ENCODE data around the gene RUNX2. TPM values are rescaled to one million over a fixed set of nuclear protein-coding genes. Genes with fewer than 3 reads are reported as not detected.

The RUNX2 gene
- polyA plus RNA-seq, 1 donor from 2014 or later: not detected

GRCh38 chr6:45538641-45539547 is 210.8 kb downstream of the RUNX2 start:
- no peak overlapping the region for H3K4me2 ChIP-seq (ENCODE audit: low read length)

GRCh38 chr6:45540375-45540920 is 212.3 kb downstream of the RUNX2 start:
- no peak overlapping the region for H3K4me3 ChIP-seq (ENCODE audit: low read length)
- H2AFZ ChIP-seq (ENCODE audit: low read depth, low read length): no peak overlapping the region
- H3K9me3 ChIP-seq (ENCODE audit: low read length): no peaks in the 10 kb centered on the region
- H3K9ac ChIP-seq (ENCODE audit: low read length): no peak overlapping the region
- no peaks in the 10 kb centered on the region for H4K20me1 ChIP-seq (ENCODE audit: insufficient read depth)
- H3K79me2 ChIP-seq (replicated peaks; ENCODE audit: insufficient read depth, low read length): no peaks in the 10 kb centered on the region
- no peaks in the 10 kb centered on the region for H3K9me2 ChIP-seq (ENCODE audit: insufficient read depth, low read length)
- H3K36me3 ChIP-seq (ENCODE audit: insufficient read depth, low read length): no peaks in the 10 kb centered on the region
- TF ChIP-seq EP300 (conservative IDR thresholded peaks at IDR 0.05; ENCODE audit: poor library complexity, severe bottlenecking): no peak
- TF ChIP-seq MXI1 (conservative IDR thresholded peaks at IDR 0.05; ENCODE audit: poor library complexity, severe bottlenecking): no peak
- TF ChIP-seq TAF1 (IDR thresholded peaks at IDR 0.05; ENCODE audit: low read depth): no peak
- no peak for TF ChIP-seq EZH2 (IDR thresholded peaks at IDR 0.05; ENCODE audit: borderline replicate concordance, insufficient read depth, low read length, poor library complexity, severe bottlenecking)
- H3K27me3 ChIP-seq (ENCODE audit: insufficient read depth, low read depth, low read length): no peaks in the 10 kb centered on the region
- H3K4me2 ChIP-seq (ENCODE audit: low read length): no peak overlapping the region
- no peaks in the 10 kb centered on the region for H3F3A ChIP-seq (ENCODE audit: insufficient read depth, low read length, poor library complexity, severe bottlenecking)
- no peak overlapping the region for H3K27ac ChIP-seq (ENCODE audit: low read length)

More at GRCh38 chr6:45538641-45539547, 210.8 kb downstream of the RUNX2 start:
- H3K27ac ChIP-seq (ENCODE audit: low read length): no peak overlapping the region
- H3F3A ChIP-seq (ENCODE audit: insufficient read depth, low read length, poor library complexity, severe bottlenecking): no peaks in the 10 kb centered on the region
- no peak for TF ChIP-seq SMC3 (conservative IDR thresholded peaks at IDR 0.05; ENCODE audit: poor library complexity)
- no peak for TF ChIP-seq POLR2AphosphoS5 (IDR thresholded peaks at IDR 0.05)
- TF ChIP-seq TAF1 (IDR thresholded peaks at IDR 0.05; ENCODE audit: low read depth): no peak
- TF ChIP-seq EP300 (conservative IDR thresholded peaks at IDR 0.05; ENCODE audit: poor library complexity, severe bottlenecking): no peak
- TF ChIP-seq MXI1 (conservative IDR thresholded peaks at IDR 0.05; ENCODE audit: poor library complexity, severe bottlenecking): no peak
- no peak overlapping the region for H3K9ac ChIP-seq (ENCODE audit: low read length)
- no peaks in the 10 kb centered on the region for H3K79me2 ChIP-seq (replicated peaks; ENCODE audit: insufficient read depth, low read length)
- no peaks in the 10 kb centered on the region for H4K20me1 ChIP-seq (ENCODE audit: insufficient read depth)
- no peaks in the 10 kb centered on the region for H3K27me3 ChIP-seq (ENCODE audit: insufficient read depth, low read depth, low read length)
- H2AFZ ChIP-seq (ENCODE audit: low read depth, low read length): no peak overlapping the region
- no peaks in the 10 kb centered on the region for H3K9me2 ChIP-seq (ENCODE audit: insufficient read depth, low read length)
- H3K36me3 ChIP-seq (ENCODE audit: insufficient read depth, low read length): no peaks in the 10 kb centered on the region
- no peak overlapping the region for H3K4me3 ChIP-seq (ENCODE audit: low read length)
- no peaks in the 10 kb centered on the region for H3K9me3 ChIP-seq (ENCODE audit: low read length)

GRCh38 chr6:45541934-45542333 is 213.8 kb downstream of the RUNX2 start:
- TF ChIP-seq, protein P1, sequence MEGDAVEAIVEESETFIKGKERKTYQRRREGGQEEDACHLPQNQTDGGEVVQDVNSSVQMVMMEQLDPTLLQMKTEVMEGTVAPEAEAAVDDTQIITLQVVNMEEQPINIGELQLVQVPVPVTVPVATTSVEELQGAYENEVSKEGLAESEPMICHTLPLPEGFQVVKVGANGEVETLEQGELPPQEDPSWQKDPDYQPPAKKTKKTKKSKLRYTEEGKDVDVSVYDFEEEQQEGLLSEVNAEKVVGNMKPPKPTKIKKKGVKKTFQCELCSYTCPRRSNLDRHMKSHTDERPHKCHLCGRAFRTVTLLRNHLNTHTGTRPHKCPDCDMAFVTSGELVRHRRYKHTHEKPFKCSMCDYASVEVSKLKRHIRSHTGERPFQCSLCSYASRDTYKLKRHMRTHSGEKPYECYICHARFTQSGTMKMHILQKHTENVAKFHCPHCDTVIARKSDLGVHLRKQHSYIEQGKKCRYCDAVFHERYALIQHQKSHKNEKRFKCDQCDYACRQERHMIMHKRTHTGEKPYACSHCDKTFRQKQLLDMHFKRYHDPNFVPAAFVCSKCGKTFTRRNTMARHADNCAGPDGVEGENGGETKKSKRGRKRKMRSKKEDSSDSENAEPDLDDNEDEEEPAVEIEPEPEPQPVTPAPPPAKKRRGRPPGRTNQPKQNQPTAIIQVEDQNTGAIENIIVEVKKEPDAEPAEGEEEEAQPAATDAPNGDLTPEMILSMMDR (IDR thresholded peaks at IDR 0.05; ENCODE audit: poor library complexity, severe bottlenecking): no peak
- TF ChIP-seq MXI1 (conservative IDR thresholded peaks at IDR 0.05; ENCODE audit: poor library complexity, severe bottlenecking) (no peak), RAD21 (conservative IDR thresholded peaks at IDR 0.05) (no peak), POLR2AphosphoS5 (IDR thresholded peaks at IDR 0.05) (no peak), EP300 (conservative IDR thresholded peaks at IDR 0.05; ENCODE audit: poor library complexity, severe bottlenecking) (no peak), REST (IDR thresholded peaks at IDR 0.05; ENCODE audit: borderline replicate concordance) (no peak)
- Histone ChIP-seq H2AFZ (ENCODE audit: low read depth, low read length) (no peak overlapping the region), H3K27ac (ENCODE audit: low read length) (no peak overlapping the region), H3K4me2 (ENCODE audit: low read length) (no peak overlapping the region), H3K36me3 (ENCODE audit: insufficient read depth, low read length) (no peaks in the 10 kb centered on the region), H3K9me3 (ENCODE audit: low read length) (no peaks in the 10 kb centered on the region), H3K9me2 (ENCODE audit: insufficient read depth, low read length) (no peaks in the 10 kb centered on the region), H3K27me3 (ENCODE audit: insufficient read depth, low read depth, low read length) (no peaks in the 10 kb centered on the region), H3K79me2 (replicated peaks; ENCODE audit: insufficient read depth, low read length) (no peaks in the 10 kb centered on the region), H4K20me1 (ENCODE audit: insufficient read depth) (no peaks in the 10 kb centered on the region), H3K9ac (ENCODE audit: low read length) (no peak overlapping the region), H3K4me3 (ENCODE audit: low read length) (no peak overlapping the region), H3F3A (ENCODE audit: insufficient read depth, low read length, poor library complexity, severe bottlenecking) (no peaks in the 10 kb centered on the region)
